ENCODE measurements around the gene ELMO3. TPM values are rescaled to one million over a fixed set of nuclear protein-coding genes. Genes with fewer than 3 reads are reported as not detected.
A peak's percentile ranks its signal among the peaks of the same experiment; 100 is the strongest.

Gene ELMO3
- total RNA-seq, 1 experiment from 2014 or later: 45.8 TPM

DNA sequence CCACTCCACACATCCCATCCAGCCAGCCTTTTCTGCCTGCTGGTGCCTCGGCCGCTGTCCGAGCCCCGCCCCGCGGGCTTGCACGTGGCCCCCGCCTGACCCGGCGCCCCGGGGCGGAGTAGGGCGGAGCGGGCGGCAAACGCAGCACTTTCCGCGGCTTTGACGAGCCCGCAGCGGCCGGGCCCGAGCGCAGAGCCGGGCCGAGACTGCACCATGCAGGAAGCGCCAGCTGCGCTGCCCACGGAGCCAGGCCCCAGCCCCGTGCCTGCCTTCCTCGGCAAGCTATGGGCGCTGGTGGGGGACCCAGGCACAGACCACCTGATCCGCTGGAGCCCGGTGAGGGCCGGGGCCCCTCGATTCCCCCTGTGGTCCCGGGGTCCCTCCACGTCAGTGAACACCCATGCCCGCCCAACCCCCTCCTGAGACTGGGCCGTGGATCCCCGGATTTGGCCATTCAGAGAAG lies 34.3 kb upstream of the ELMO3 start, which contains the start of gene HSF4:
HSF4 (plus strand) TSS at position 147 of the 463 bp plus-strand sequence; CDS start at position 214, 67 bp downstream.
- POLR2A ChIA-PET: no interaction called here

More for the DNA sequence above, 34.3 kb upstream of the ELMO3 start, which contains the start of gene HSF4:
- H3K36me3 ChIP-seq (ENCODE audit: control insufficient read depth in 1 of 2, insufficient read depth in 2 of 2, low read length in 2 of 2): no peaks in the 10 kb centered on the region
- intact Hi-C loops (cut with micrococcal nuclease): no loop called here
- H3K9ac ChIP-seq (ENCODE audit: low read length): peak within 1 kb of the TSS; percentile 52
- no TSS peak for BruUV-seq (replicated peaks)
- H3K4me3 ChIP-seq (replicated peaks in 1 of 2; ENCODE audit: low read depth in 1 of 2, low read length in 2 of 2): peak within 1 kb of the TSS in 1 of 2 experiments; percentile 26; a peak in 3 of 4 replicates
- DNase-seq (ENCODE audit: low read depth, low spot score) (no peak), ATAC-seq (peak; percentile 42)
- H3K4me1 ChIP-seq (ENCODE audit: control insufficient read depth in 1 of 2, insufficient read depth in 2 of 2, low read length in 2 of 2): peaks cover 25 to 34% of the 10 kb centered on the region in 2 experiments
- H3K79me2 ChIP-seq (ENCODE audit: insufficient read depth, low read length): no peaks in the 10 kb centered on the region; the same call in 1 of the 2 replicates
- no peaks in the 10 kb centered on the region for H3K9me3 ChIP-seq (ENCODE audit: control insufficient read depth in 1 of 2, insufficient read depth in 1 of 2, low read depth in 1 of 2, low read length in 2 of 2)
- no peaks in the 10 kb centered on the region for H4K20me1 ChIP-seq (ENCODE audit: insufficient read depth)
- CTCF ChIA-PET: no interaction called here
- H3K27me3 ChIP-seq (ENCODE audit: insufficient read depth, low read length): no peaks in the 10 kb centered on the region
- peak within 1 kb of the TSS; percentile 58; the same call in 1 of the 2 replicates for H3K27ac ChIP-seq (ENCODE audit: low read depth, low read length)
- no peaks in the 10 kb centered on the region for H3K9me2 ChIP-seq (ENCODE audit: insufficient read depth)
- RAD21 ChIA-PET (ENCODE audit: low non-redundant PET in 1 of 2, low total read pairs in 2 of 2, uncharacterized antibody in 2 of 2, unreplicated experiment in 2 of 2): no interaction called here
- no peak within 1 kb of the TSS for H2AFZ ChIP-seq (ENCODE audit: low read depth, low read length, poor library complexity, severe bottlenecking)
- TF ChIP-seq YY1 (IDR thresholded peaks at IDR 0.05; ENCODE audit: extremely low read depth, insufficient replicate concordance, low read depth, low read length) (no peak), CEBPB (IDR thresholded peaks at IDR 0.05; ENCODE audit: low read depth) (no peak), FOSL1 (IDR thresholded peaks at IDR 0.05; ENCODE audit: low read depth) (no peak), ELF1 (IDR thresholded peaks at IDR 0.05; ENCODE audit: borderline replicate concordance, low read depth) (no peak), RAD21 (IDR thresholded peaks at IDR 0.05; ENCODE audit: low read depth) (no peak), ZFX (IDR thresholded peaks at IDR 0.05) (no peak), TCF7L2 (IDR thresholded peaks at IDR 0.05; ENCODE audit: borderline replicate concordance, extremely low read depth, insufficient read depth, insufficient read length) (peak; percentile 24), SP1 (IDR thresholded peaks at IDR 0.05; ENCODE audit: low read depth) (no peak), ZNF274 (IDR thresholded peaks at IDR 0.05; ENCODE audit: low read depth, low read length) (no peak), POLR2AphosphoS5 (IDR thresholded peaks at IDR 0.05; ENCODE audit: low read depth, low read length) (peak; percentile 16; the same call in 1 of the 2 replicates), SIN3A (IDR thresholded peaks at IDR 0.05; ENCODE audit: low read depth) (no peak)
- TF ChIP-seq, protein P1, sequence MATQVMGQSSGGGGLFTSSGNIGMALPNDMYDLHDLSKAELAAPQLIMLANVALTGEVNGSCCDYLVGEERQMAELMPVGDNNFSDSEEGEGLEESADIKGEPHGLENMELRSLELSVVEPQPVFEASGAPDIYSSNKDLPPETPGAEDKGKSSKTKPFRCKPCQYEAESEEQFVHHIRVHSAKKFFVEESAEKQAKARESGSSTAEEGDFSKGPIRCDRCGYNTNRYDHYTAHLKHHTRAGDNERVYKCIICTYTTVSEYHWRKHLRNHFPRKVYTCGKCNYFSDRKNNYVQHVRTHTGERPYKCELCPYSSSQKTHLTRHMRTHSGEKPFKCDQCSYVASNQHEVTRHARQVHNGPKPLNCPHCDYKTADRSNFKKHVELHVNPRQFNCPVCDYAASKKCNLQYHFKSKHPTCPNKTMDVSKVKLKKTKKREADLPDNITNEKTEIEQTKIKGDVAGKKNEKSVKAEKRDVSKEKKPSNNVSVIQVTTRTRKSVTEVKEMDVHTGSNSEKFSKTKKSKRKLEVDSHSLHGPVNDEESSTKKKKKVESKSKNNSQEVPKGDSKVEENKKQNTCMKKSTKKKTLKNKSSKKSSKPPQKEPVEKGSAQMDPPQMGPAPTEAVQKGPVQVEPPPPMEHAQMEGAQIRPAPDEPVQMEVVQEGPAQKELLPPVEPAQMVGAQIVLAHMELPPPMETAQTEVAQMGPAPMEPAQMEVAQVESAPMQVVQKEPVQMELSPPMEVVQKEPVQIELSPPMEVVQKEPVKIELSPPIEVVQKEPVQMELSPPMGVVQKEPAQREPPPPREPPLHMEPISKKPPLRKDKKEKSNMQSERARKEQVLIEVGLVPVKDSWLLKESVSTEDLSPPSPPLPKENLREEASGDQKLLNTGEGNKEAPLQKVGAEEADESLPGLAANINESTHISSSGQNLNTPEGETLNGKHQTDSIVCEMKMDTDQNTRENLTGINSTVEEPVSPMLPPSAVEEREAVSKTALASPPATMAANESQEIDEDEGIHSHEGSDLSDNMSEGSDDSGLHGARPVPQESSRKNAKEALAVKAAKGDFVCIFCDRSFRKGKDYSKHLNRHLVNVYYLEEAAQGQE (IDR thresholded peaks at IDR 0.05; ENCODE audit: low read depth): no peak
- H3K4me2 ChIP-seq (ENCODE audit: low read length): peak within 1 kb of the TSS; percentile 65

Measured in HCT116 (cell line).